ENCODE data around the gene MCAT. TPM values are rescaled to one million over a fixed set of nuclear protein-coding genes. Genes with fewer than 3 reads are reported as not detected.

Gene MCAT
- total RNA-seq, 3 donors from 2014 or later, result 18.6 to 31.1 (median 26.2) TPM

DNA sequence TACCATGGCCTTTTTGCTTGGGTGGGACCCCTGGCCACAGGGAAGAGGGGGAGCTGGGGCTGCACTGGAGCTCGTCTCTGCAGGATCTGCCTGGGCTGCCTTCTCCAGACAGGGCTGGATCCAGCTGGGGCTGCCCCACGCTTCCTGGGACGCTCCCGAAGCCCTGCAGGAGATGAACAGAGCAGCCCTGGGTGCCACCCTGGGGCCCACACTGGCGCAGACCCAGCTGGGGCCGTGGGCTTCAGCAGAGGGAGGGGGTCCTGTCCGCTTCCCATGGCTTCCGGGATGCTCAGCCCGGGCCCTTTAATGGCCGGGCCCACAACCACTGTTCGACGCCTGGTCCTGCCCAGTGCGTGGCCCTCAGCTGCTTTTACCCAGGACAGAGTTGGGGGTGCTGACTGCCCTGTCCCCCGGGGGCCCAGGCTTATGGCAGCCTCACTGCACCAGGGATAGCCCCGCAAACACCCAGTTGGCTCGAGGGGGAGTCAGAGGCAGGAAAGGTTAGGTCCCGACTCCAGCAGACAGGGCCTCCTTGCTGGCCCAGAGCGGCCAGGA, 20.1 kb upstream of the MCAT start:
- H3K27me3 ChIP-seq, result no peaks in the 10 kb centered on the region
- no peaks in the 10 kb centered on the region for H3K9me3 ChIP-seq
- H3K4me3 ChIP-seq, result no peak overlapping the region
- DNase-seq (ENCODE audit: low spot score in 2 of 2), result no peak
- H3K4me1 ChIP-seq, result peaks cover 0 to 9% of the 10 kb centered on the region in 2 donors
- intact Hi-C loops (cut with DNase I; ENCODE audit: low total_unique reads), result no loop called here
- H3K36me3 ChIP-seq, result no peaks in the 10 kb centered on the region
- TF ChIP-seq, protein P1, sequence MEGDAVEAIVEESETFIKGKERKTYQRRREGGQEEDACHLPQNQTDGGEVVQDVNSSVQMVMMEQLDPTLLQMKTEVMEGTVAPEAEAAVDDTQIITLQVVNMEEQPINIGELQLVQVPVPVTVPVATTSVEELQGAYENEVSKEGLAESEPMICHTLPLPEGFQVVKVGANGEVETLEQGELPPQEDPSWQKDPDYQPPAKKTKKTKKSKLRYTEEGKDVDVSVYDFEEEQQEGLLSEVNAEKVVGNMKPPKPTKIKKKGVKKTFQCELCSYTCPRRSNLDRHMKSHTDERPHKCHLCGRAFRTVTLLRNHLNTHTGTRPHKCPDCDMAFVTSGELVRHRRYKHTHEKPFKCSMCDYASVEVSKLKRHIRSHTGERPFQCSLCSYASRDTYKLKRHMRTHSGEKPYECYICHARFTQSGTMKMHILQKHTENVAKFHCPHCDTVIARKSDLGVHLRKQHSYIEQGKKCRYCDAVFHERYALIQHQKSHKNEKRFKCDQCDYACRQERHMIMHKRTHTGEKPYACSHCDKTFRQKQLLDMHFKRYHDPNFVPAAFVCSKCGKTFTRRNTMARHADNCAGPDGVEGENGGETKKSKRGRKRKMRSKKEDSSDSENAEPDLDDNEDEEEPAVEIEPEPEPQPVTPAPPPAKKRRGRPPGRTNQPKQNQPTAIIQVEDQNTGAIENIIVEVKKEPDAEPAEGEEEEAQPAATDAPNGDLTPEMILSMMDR (IDR thresholded peaks at IDR 0.05), result no peak
- no peak for TF ChIP-seq POLR2A (IDR thresholded peaks at IDR 0.05)
- no peak for TF ChIP-seq POLR2AphosphoS5 (IDR thresholded peaks at IDR 0.05)
- peak overlapping the region; percentile 60 to 75 for H3K27ac ChIP-seq

- intact Hi-C loops (cut with DNase I; ENCODE audit: low total_unique reads), result no loop called here
- Histone ChIP-seq H3K27me3 (no peaks in the 10 kb centered on the region), H3K4me3 (no peak overlapping the region), H3K36me3 (no peaks in the 10 kb centered on the region), H3K27ac (no peak overlapping the region), H3K4me1 (peaks cover 0 to 9% of the 10 kb centered on the region in 2 donors), H3K9me3 (no peaks in the 10 kb centered on the region)
- DNase-seq (ENCODE audit: low spot score in 2 of 2), result no peak
- no peak for TF ChIP-seq POLR2AphosphoS5 (IDR thresholded peaks at IDR 0.05)
- no peak for TF ChIP-seq POLR2A (IDR thresholded peaks at IDR 0.05)
- TF ChIP-seq, protein P1 (IDR thresholded peaks at IDR 0.05), result no peak
Observed at GRCh38 chr22:43162412-43163150, 19.4 kb upstream of the MCAT start.

- intact Hi-C loops (cut with DNase I; ENCODE audit: low total_unique reads), result no loop called here
- H3K4me3 ChIP-seq, result no peak overlapping the region
- no peak for DNase-seq (ENCODE audit: low spot score in 2 of 2)
- H3K27me3 ChIP-seq, result no peaks in the 10 kb centered on the region
- H3K27ac ChIP-seq, result no peak overlapping the region
- H3K9me3 ChIP-seq, result no peaks in the 10 kb centered on the region
- H3K36me3 ChIP-seq, result no peaks in the 10 kb centered on the region
- TF ChIP-seq POLR2A (IDR thresholded peaks at IDR 0.05), result no peak
- TF ChIP-seq POLR2AphosphoS5 (IDR thresholded peaks at IDR 0.05), result no peak
- TF ChIP-seq, protein P1 (IDR thresholded peaks at IDR 0.05), result no peak
- H3K4me1 ChIP-seq, result peaks cover 0 to 9% of the 10 kb centered on the region in 2 donors
Observed at GRCh38 chr22:43160497-43161126, 17.4 kb upstream of the MCAT start.

GRCh38 chr22:43159484-43160178, 16.4 kb upstream of the MCAT start:
- Histone ChIP-seq H3K4me1 (peaks cover 0 to 9% of the 10 kb centered on the region in 2 donors), H3K27me3 (no peaks in the 10 kb centered on the region), H3K4me3 (no peak overlapping the region), H3K27ac (no peak overlapping the region), H3K9me3 (no peaks in the 10 kb centered on the region), H3K36me3 (no peaks in the 10 kb centered on the region)
- TF ChIP-seq POLR2AphosphoS5 (IDR thresholded peaks at IDR 0.05), result no peak
- no peak for TF ChIP-seq POLR2A (IDR thresholded peaks at IDR 0.05)
- no peak for DNase-seq (ENCODE audit: low spot score in 2 of 2)
- intact Hi-C loops (cut with DNase I; ENCODE audit: low total_unique reads), result loop anchor here (10.0 kb wide), 1 partner anchor 1205 kb away; no protein-coding TSS in a partner anchor

DNA sequence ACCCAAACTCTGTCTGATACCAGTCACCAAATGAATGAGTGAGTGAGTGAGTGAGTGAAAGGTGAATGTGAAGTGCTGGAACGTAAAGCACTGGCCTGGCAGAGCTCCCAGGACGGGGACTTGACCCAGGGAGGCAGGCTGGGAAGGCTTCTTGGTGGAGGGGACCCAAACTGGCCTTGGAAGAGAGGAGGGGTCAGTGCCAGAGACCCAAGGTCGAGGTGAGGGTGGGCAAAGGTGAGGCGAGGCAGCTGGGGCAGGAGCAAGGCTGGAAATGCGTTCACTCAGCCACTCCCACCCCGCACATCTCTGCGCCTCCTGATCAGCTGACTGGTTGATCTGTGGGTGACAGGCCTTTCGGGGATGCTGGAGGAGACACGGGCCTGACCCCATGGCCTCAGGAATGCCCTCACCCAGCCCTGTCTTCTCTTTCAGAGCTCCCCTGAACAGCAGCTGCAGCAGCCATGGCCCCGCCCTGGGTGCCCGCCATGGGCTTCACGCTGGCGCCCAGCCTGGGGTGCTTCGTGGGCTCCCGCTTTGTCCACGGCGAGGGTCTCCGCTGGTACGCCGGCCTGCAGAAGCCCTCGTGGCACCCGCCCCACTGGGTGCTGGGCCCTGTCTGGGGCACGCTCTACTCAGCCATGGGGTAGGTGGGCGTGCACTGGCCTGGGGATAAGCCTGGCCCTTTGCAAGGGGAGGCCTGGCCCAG, 15.7 kb upstream of the MCAT start:
- Histone ChIP-seq H3K27ac (no peak overlapping the region), H3K4me1 (peaks cover 0 to 6% of the 10 kb centered on the region in 2 donors), H3K36me3 (no peaks in the 10 kb centered on the region)

More for the DNA sequence above, 15.7 kb upstream of the MCAT start:
- Histone ChIP-seq H3K4me3 (no peak overlapping the region), H3K9me3 (no peaks in the 10 kb centered on the region), H3K27me3 (no peaks in the 10 kb centered on the region)
- intact Hi-C loops (cut with DNase I; ENCODE audit: low total_unique reads), result loop anchor here (10.0 kb wide), 1 partner anchor 1206 kb away; no protein-coding TSS in a partner anchor
- DNase-seq (ENCODE audit: low spot score in 2 of 2), result no peak
- TF ChIP-seq POLR2A (IDR thresholded peaks at IDR 0.05) (no peak), POLR2AphosphoS5 (IDR thresholded peaks at IDR 0.05) (no peak)
- TF ChIP-seq, protein P1 (IDR thresholded peaks at IDR 0.05), result no peak

Measured in breast epithelium (tissue), 4 donors.